NCI-H510A (cell line): Measurements from ENCODE around the gene C16orf96.

Source experiments
- DNase-seq: peaks from one replicate; lab custom pipeline; 2025; lab: John Stamatoyannopoulos, UW

The C16orf96 gene

GRCh38 chr16:4646773-4647643, 90.9 kb downstream of the C16orf96 start:
- DNase-seq: no peak

- DNase-seq: no peak
Observed at GRCh38 chr16:4647644-4647980, 91.5 kb downstream of the C16orf96 start.

GRCh38 chr16:4648917-4649316, 92.8 kb downstream of the C16orf96 start:
- no peak for DNase-seq

GRCh38 chr16:4649744-4650442, 93.8 kb downstream of the C16orf96 start:
- no peak for DNase-seq
